ENCODE results near the gene GMNN. TPM values are rescaled to one million over a fixed set of nuclear protein-coding genes. Genes with fewer than 3 reads are reported as not detected.

GMNN gene
- total RNA-seq, 1 experiment from 2014 or later = 22.4 TPM

- POLR2A ChIA-PET = interaction anchor here (0.8 kb wide), 1 partner anchor 13 kb away, joined by 3 read pairs; no protein-coding TSS in a partner anchor
- no peak overlapping the region for H3K27ac Mint-ChIP-seq (ENCODE audit: low read depth, unreplicated experiment)
Observed at GRCh38 chr6:24809728-24810127, 35.0 kb downstream of the GMNN start.

DNA sequence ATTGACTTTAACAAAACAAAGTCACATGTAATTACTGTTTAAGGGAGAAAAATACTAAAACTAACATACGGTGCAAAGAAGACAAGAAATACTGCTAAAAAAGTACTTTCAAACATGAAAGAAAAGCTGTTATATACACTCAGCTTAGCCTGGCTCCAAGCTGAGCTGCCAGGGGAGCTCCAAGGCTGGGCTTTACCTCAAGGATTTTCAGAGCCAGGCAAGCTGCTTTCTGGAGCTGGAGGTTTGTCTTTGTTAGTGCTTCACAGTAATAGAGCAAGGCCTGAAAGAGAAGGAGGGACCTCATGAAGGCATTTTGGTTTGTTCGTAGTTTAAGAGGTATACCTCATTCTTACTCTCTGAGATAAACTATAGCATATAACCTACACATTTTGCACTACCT lies 43.6 kb downstream of the GMNN start:
- peaks cover 4% of the 10 kb centered on the region for H3K36me3 Mint-ChIP-seq (ENCODE audit: insufficient read depth, unreplicated experiment)
- no peak for TF ChIP-seq CTCF (IDR thresholded peaks at IDR 0.05; ENCODE audit: unreplicated experiment)
- H3K27ac Mint-ChIP-seq (ENCODE audit: low read depth, unreplicated experiment) = no peak overlapping the region
- no peaks in the 10 kb centered on the region for H3K27me3 Mint-ChIP-seq (ENCODE audit: insufficient read depth, unreplicated experiment)
- DNase-seq (ENCODE audit: unreplicated experiment) = no peak
- ChIA-PET POLR2A (interaction anchor here (0.9 kb wide), 1 partner anchor 22 kb away, joined by 3 read pairs; no protein-coding TSS in a partner anchor), CTCF (no interaction called here)
- intact Hi-C loops (cut with micrococcal nuclease) = no loop called here
- H3K9me3 Mint-ChIP-seq (ENCODE audit: unreplicated experiment) = no peaks in the 10 kb centered on the region
- peaks cover 5% of the 10 kb centered on the region for H3K4me1 Mint-ChIP-seq (ENCODE audit: insufficient read depth, unreplicated experiment)
- no peak overlapping the region for H3K4me3 Mint-ChIP-seq (ENCODE audit: unreplicated experiment)
- BruUV-seq (replicated peaks) = no TSS peak

More at GRCh38 chr6:24809728-24810127, 35.0 kb downstream of the GMNN start:
- DNase-seq (ENCODE audit: unreplicated experiment) = no peak
- CTCF ChIA-PET = interaction anchor here (1.1 kb wide), 1 partner anchor 23 kb away, joined by 3 read pairs; no protein-coding TSS in a partner anchor
- no peaks in the 10 kb centered on the region for H3K27me3 Mint-ChIP-seq (ENCODE audit: insufficient read depth, unreplicated experiment)
- H3K36me3 Mint-ChIP-seq (ENCODE audit: insufficient read depth, unreplicated experiment) = peaks cover 7% of the 10 kb centered on the region
- intact Hi-C loops (cut with micrococcal nuclease) = no loop called here
- H3K4me1 Mint-ChIP-seq (ENCODE audit: insufficient read depth, unreplicated experiment) = no peaks in the 10 kb centered on the region
- H3K4me3 Mint-ChIP-seq (ENCODE audit: unreplicated experiment) = no peak overlapping the region
- TF ChIP-seq CTCF (IDR thresholded peaks at IDR 0.05; ENCODE audit: unreplicated experiment) = no peak
- no TSS peak for BruUV-seq (replicated peaks)
- no peaks in the 10 kb centered on the region for H3K9me3 Mint-ChIP-seq (ENCODE audit: unreplicated experiment)

GRCh38 chr6:24821860-24822444 lies 47.2 kb downstream of the GMNN start:
- no peak for DNase-seq (ENCODE audit: unreplicated experiment)
- no peak overlapping the region for H3K4me3 Mint-ChIP-seq (ENCODE audit: unreplicated experiment)
- peaks cover 4% of the 10 kb centered on the region for H3K36me3 Mint-ChIP-seq (ENCODE audit: insufficient read depth, unreplicated experiment)
- no peak for TF ChIP-seq CTCF (IDR thresholded peaks at IDR 0.05; ENCODE audit: unreplicated experiment)
- POLR2A ChIA-PET = interaction anchor here (1.2 to 2.2 kb wide), 4 partner anchors 11 to 204 kb away, joined by 3 to 6 read pairs (median 4); no protein-coding TSS in a partner anchor
- H3K27me3 Mint-ChIP-seq (ENCODE audit: insufficient read depth, unreplicated experiment) = no peaks in the 10 kb centered on the region
- BruUV-seq (replicated peaks) = no TSS peak
- peak overlapping the region; percentile 46 for H3K27ac Mint-ChIP-seq (ENCODE audit: low read depth, unreplicated experiment)
- H3K9me3 Mint-ChIP-seq (ENCODE audit: unreplicated experiment) = no peaks in the 10 kb centered on the region
- intact Hi-C loops (cut with micrococcal nuclease) = no loop called here
- CTCF ChIA-PET = interaction anchor here (1.0 kb wide), 1 partner anchor 196 kb away, joined by 5 read pairs; no protein-coding TSS in a partner anchor
- H3K4me1 Mint-ChIP-seq (ENCODE audit: insufficient read depth, unreplicated experiment) = peaks cover 6% of the 10 kb centered on the region

DNA sequence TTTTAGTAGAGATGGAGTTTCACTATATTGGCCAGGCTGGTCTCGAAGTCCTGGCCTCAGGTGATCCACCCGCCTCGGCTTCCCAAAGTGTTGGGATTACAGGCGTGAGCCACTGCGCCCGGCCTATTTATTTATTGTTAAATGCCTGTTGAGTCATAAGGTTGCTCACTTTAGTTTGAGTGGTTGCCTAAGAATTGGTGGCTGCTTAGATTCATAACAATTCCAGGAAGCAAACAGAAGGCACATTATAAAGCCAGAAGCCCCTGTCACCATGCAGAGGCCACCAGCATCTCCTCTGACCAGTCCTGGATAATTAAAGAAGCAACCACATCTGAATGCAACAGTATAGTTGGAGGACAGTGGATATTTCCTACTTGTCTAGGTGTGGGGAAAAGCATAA lies 48.0 kb downstream of the GMNN start:
- no peak for TF ChIP-seq CTCF (IDR thresholded peaks at IDR 0.05; ENCODE audit: unreplicated experiment)
- intact Hi-C loops (cut with micrococcal nuclease) = no loop called here
- H3K9me3 Mint-ChIP-seq (ENCODE audit: unreplicated experiment) = no peaks in the 10 kb centered on the region
- ChIA-PET CTCF (interaction anchor here (0.6 to 1.3 kb wide), 2 partner anchors 80 to 381 kb away, joined by 3 to 4 read pairs; no protein-coding TSS in a partner anchor), POLR2A (interaction anchor here (0.6 to 2.2 kb wide), 9 partner anchors 10 to 203 kb away, joined by 3 to 6 read pairs (median 3); no protein-coding TSS in a partner anchor)
- H3K36me3 Mint-ChIP-seq (ENCODE audit: insufficient read depth, unreplicated experiment) = peaks cover 4% of the 10 kb centered on the region
- no peak overlapping the region for H3K4me3 Mint-ChIP-seq (ENCODE audit: unreplicated experiment)
- DNase-seq (ENCODE audit: unreplicated experiment) = peak; percentile 65
- H3K27me3 Mint-ChIP-seq (ENCODE audit: insufficient read depth, unreplicated experiment) = no peaks in the 10 kb centered on the region
- H3K27ac Mint-ChIP-seq (ENCODE audit: low read depth, unreplicated experiment) = peak overlapping the region; percentile 46
- H3K4me1 Mint-ChIP-seq (ENCODE audit: insufficient read depth, unreplicated experiment) = peaks cover 13% of the 10 kb centered on the region
- no TSS peak for BruUV-seq (replicated peaks)

Measured in MCF 10A (cell line).